Stimulated activated naive B cell treated with anti-CD40 and anti-IgM and Interleukin-4, amounts not matched to agents 10 μg/mL and 1 μg/mL and 100 μg/mL, for 72 hours (primary cell): Measurements from ENCODE around the gene OR6S1.
"Not testable (repeated sequence)": the region's sequence is repeated elsewhere in the genome, so short reads cannot be mapped to it uniquely, and the experiment has no call there.

ENCODE experiments used
- ATAC-seq, 2 donors: fragments of 150-1000 bp; cut with Tn5 transposase; replicated peaks; 2 replicates each; pipeline ENCODE4 v1.10.0; 2021; ENCODE audit warnings: moderate library complexity in 1 of 2
- DNase-seq: peaks from one replicate; pipeline ENCODE4 v3.0.0; 2021
- H3K27ac Mint-ChIP-seq: one replicate; pipeline ENCODE4 v1.8.0; 2022; ENCODE audit warnings: mild to moderate bottlenecking, mixed read lengths
- H3K27me3 Mint-ChIP-seq, 2 donors: one replicate each; pipeline ENCODE4 v1.8.0; 2022; ENCODE audit warnings: mixed read lengths in 2 of 2
- H3K36me3 Mint-ChIP-seq, 2 donors: one replicate each; pipeline ENCODE4 v1.8.0; 2022; ENCODE audit warnings: mixed read lengths in 2 of 2, mild to moderate bottlenecking in 1 of 2
- H3K4me1 Mint-ChIP-seq, 2 donors: one replicate each; pipeline ENCODE4 v1.8.0; 2022; ENCODE audit warnings: mixed read lengths in 2 of 2, mild to moderate bottlenecking in 1 of 2
- H3K4me3 Mint-ChIP-seq, 2 donors: one replicate each; pipeline ENCODE4 v1.8.0; 2022; ENCODE audit warnings: mild to moderate bottlenecking in 2 of 2, mixed read lengths in 2 of 2, moderate library complexity in 1 of 2
- H3K9me3 Mint-ChIP-seq, 2 donors: one replicate each; pipeline ENCODE4 v1.8.0; 2022; ENCODE audit warnings: mixed read lengths in 2 of 2, mild to moderate bottlenecking in 1 of 2

OR6S1 gene

DNA sequence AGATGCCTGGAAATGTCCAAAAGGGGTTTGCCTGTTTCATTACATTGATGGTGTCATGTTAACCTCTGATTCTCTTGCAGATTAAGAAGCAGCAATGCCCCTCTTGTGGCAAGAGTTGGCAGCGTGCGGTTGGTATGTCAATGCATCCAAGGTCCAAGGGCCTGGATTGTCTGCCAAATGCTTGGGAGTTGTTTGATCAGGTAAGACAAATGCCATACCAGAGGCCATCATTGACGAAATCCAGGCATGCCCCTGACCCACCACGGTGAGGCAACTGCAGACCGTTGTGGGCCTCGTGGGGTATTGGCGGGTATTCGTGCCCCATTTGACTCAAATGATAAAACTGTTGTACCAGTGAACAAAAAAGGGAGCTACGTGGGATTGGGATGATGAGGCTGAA, 38.9 kb downstream of the OR6S1 start:
- Mint-ChIP-seq H3K27me3 (peaks cover 0 to 4% of the 10 kb centered on the region in 2 donors), H3K9me3 (no peaks in the 10 kb centered on the region), H3K4me3 (no peak overlapping the region), H3K4me1 (no peaks in the 10 kb centered on the region), H3K27ac (no peak overlapping the region), H3K36me3 (no peaks in the 10 kb centered on the region)
- no peak for DNase-seq
- no peak for ATAC-seq

DNA sequence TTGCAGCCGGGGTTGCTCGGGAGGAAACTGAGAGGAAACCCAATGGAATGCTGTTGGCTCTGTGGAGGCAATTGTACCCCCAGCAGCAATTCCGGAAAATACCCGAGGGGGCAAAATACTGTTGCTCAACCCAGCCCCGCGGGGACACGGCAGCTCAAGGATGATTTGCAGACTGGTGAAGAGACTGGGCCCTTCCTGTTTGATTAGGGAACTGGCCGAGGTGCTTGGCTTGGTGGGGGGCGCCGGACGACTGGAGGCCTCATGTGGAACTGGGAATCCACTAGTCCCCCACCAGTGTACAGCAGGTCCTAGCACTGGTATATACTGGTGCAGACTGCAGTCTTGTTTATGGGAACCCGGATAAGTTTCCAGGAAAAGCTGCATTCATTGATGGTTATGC, 40.0 kb downstream of the OR6S1 start:
- no peaks in the 10 kb centered on the region for H3K36me3 Mint-ChIP-seq

GRCh38 chr14:20597108-20597507, 44.4 kb downstream of the OR6S1 start:
- Mint-ChIP-seq H3K9me3 (no peaks in the 10 kb centered on the region), H3K36me3 (no peaks in the 10 kb centered on the region), H3K4me1 (no peaks in the 10 kb centered on the region), H3K27ac (no peak overlapping the region), H3K4me3 (no peak overlapping the region), H3K27me3 (peaks cover 4 to 14% of the 10 kb centered on the region in 2 donors)
- DNase-seq (no peak), ATAC-seq (no peak)

More for the DNA sequence above, 40.0 kb downstream of the OR6S1 start:
- no peak overlapping the region for H3K27ac Mint-ChIP-seq
- ATAC-seq: no peak
- no peak overlapping the region for H3K4me3 Mint-ChIP-seq
- peaks cover 4 to 6% of the 10 kb centered on the region in 2 donors for H3K27me3 Mint-ChIP-seq
- H3K9me3 Mint-ChIP-seq: no peaks in the 10 kb centered on the region
- DNase-seq: no peak
- no peaks in the 10 kb centered on the region for H3K4me1 Mint-ChIP-seq

DNA sequence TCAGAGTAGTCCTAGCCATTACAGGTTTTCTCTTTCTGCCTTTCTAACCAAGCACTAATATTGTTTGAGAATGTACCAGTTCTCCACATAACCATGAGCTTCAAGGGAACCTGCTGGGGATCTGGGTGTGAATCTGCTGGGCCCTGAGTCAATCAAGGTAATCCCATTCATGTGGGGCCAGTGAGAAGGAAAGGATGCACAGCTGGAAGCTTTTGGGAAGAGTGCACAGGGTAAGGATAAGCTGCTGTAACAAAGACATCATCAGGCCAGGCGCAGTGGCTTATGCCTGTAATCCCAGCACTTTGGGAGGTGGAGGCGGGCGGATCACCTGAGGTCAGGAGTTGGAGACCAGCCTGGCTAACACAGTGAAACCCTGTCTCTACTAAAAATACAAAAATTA, 45.8 kb downstream of the OR6S1 start:
- not testable (repeated sequence) for ATAC-seq, H3K4me1 Mint-ChIP-seq, DNase-seq, H3K4me3 Mint-ChIP-seq, H3K9me3 Mint-ChIP-seq, H3K36me3 Mint-ChIP-seq
- Mint-ChIP-seq H3K27ac (peak overlapping the region; percentile 63), H3K27me3 (peaks cover 10 to 20% of the 10 kb centered on the region in 2 donors)

- Mint-ChIP-seq H3K36me3 (no peaks in the 10 kb centered on the region), H3K27ac (no peak overlapping the region), H3K9me3 (no peaks in the 10 kb centered on the region), H3K27me3 (peaks cover 9 to 23% of the 10 kb centered on the region in 2 donors), H3K4me3 (no peak overlapping the region), H3K4me1 (peaks cover 0 to 2% of the 10 kb centered on the region in 2 donors)
- ATAC-seq (no peak), DNase-seq (no peak)
Measured at GRCh38 chr14:20592574-20592973, 48.9 kb downstream of the OR6S1 start.

DNA sequence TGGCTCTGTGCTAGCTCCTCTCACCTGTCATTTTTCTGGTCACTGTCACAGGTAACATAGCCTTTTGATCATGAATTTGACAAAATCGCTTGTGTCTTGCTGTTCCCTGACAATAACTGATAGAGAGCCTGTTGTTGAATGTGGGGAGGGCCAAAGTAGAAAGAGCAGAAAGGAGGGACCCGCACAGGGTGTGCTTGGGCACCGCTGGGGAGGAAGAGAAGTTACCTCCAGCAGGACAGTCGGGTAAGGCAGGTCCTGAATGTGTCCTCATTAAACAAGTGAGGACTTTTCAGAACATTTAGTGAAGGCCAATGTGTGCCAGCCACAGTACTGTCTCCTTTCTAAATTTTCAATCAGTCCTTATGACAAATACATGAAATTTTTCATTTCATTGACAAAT, 50.3 kb downstream of the OR6S1 start, which contains the start of gene RNASE12:
TSS of gene RNASE12 (minus strand) at position 142 of the 400 bp plus-strand sequence. CDS start 653 bp downstream, outside the sequence.
- Mint-ChIP-seq H3K36me3 (no peaks in the 10 kb centered on the region), H3K27ac (no peak within 1 kb of the TSS), H3K4me1 (peaks cover 0 to 2% of the 10 kb centered on the region in 2 donors), H3K27me3 (peaks cover 15 to 28% of the 10 kb centered on the region in 2 donors), H3K9me3 (no peaks in the 10 kb centered on the region), H3K4me3 (no peak within 1 kb of the TSS)
- no peak for ATAC-seq
- DNase-seq: no peak
